ENCODE measurements around the gene KRTCAP3.
"Not testable (repeated sequence)": the region's sequence is repeated elsewhere in the genome, so short reads cannot be mapped to it uniquely, and the experiment has no call there.

The KRTCAP3 gene, protein sequence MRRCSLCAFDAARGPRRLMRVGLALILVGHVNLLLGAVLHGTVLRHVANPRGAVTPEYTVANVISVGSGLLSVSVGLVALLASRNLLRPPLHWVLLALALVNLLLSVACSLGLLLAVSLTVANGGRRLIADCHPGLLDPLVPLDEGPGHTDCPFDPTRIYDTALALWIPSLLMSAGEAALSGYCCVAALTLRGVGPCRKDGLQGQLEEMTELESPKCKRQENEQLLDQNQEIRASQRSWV

DNA sequence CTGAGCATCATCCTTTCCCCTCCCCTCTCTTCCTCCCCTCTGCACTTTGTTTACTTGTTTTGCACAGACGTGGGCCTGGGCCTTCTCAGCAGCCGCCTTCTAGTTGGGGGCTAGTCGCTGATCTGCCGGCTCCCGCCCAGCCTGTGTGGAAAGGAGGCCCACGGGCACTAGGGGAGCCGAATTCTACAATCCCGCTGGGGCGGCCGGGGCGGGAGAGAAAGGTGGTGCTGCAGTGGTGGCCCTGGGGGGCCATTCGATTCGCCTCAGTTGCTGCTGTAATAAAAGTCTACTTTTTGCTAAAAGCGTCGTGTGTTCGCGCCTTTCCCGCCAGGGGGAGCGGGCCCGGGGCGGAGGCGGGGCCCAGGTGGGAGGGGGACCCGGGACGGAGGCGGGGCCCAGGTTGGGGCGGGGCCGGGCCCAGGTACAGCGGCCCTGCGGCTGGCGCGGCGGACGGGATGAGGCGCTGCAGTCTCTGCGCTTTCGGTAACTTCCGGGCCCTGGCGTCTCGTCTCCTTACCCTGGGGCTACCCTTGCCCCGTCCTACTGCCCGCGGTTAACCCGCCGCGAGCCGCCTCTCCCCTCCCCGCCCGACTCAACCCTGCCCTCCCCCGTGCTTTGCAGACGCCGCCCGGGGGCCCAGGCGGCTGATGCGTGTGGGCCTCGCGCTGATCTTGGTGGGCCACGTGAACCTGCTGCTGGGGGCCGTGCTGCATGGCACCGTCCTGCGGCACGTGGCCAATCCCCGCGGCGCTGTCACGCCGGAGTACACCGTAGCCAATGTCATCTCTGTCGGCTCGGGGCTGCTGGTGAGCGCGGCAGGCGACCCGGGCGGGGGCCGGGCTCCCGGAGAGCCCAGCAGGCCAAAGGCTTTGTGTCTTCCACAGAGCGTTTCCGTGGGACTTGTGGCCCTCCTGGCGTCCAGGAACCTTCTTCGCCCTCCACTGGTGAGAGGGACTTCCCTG is at the start of gene KRTCAP3:
TSS of gene KRTCAP3 (plus strand) at position 424 of the 962 bp plus-strand sequence. CDS start at position 456, 32 bp downstream.
- DNase-seq, result peak; percentile 39

DNA sequence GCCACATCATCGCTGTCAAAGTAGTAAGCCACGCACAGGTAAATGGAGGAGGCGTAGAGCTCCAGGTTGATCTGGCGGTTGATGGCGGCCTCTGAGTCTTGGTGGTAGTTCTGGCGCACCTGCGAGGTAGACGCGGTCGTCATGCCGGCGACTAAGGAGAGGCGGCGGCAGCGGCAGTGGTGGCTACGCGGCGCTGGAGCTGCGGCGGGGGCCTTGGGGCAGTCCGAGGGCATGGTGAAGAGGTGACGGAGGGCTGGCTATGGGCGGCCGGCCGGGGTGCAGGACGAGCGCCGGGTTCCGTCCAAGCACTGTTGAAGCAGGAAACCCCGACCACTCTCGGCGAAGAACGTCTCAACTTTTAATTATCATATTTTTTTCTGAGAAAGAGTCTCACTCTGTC is 49.0 kb upstream of the KRTCAP3 start:
- no peak for DNase-seq

DNA sequence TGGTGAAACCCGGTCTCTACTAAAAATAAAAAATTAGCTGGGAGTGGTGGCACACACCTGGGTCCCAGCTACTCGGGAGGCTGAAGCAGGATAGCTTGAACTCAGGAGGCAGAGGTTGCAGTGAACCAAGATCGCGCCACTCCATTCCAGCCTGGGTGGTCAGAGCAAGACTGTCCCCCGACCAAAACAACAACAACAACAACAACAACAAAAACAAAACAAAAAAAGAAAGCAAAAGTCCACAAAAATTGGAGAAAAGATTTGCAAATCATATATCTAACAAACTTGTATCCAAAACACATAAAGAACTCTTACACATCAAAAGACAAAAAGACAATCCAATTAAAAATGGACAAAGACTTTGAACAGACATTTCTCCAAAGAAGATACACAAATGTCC is 43.2 kb upstream of the KRTCAP3 start:
- no peak for DNase-seq

DNA sequence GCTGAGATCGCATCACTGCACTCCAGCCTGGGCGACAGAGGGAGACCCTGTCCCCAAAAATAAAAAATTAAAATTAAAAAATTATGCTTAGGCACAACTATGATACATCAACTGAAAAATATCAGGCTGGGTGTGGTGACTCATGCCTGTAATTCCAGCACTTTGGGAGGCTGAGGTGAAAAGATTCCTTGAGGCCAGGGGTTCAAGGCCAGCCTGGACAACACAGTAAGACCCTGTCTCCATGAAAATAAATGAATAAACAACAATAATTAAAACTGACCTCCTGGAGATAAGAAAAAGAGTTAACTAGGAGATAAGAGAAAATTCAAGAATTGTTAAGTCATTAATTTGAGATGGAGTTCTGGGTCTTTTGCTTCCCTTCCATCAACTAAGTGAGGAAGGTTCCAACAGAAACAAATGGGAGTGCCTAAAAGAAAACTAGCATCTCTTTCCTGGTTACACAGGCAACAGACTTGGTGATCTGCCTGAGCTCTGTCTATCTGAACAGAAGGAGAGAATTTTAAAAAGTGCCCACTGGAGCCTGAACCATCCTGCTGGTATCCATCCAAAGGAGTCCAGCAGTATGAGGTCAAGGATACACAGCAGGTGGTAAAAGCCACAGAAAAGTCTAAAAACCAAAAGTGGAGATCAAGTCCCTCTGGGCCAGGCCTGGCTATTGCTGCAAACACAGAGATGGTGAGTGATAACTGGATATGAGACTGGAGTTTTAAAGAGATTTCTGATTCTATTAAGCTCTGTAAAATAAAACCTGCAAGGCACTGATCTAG is 41.6 kb upstream of the KRTCAP3 start:
- DNase-seq, result no peak

DNA sequence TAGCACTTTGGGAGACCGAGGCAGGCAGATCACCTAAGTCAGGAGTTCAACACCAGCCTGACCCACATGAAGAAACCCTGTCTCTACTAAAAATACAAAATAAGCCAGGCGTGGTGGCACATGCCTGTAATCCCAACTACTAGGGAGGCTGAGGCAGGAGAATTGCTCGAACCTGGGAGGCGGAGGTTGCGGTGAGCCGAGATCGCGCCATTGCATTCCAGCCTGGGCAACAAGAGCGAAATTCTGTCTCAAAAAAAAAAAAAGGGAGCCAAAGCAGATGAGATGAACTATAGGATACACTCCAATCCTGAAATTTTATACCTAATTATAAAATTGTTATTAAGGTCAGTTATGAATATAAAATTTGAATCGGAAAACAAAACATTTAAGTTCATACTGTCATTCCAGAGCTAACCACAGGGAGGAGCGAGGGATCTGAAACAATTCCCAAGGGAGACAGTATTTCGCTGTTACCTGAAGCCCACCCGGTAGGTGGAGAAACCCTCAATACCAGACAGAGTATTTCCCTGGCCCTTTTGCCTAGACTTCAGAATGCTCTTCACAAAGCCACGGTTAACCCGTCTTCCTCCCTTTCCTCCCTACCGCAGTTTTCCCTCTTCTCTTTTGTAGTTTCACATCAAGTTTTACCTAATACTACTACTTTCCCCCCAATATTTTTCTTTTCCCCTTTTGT is 34.2 kb upstream of the KRTCAP3 start:
- DNase-seq, result no peak

DNA sequence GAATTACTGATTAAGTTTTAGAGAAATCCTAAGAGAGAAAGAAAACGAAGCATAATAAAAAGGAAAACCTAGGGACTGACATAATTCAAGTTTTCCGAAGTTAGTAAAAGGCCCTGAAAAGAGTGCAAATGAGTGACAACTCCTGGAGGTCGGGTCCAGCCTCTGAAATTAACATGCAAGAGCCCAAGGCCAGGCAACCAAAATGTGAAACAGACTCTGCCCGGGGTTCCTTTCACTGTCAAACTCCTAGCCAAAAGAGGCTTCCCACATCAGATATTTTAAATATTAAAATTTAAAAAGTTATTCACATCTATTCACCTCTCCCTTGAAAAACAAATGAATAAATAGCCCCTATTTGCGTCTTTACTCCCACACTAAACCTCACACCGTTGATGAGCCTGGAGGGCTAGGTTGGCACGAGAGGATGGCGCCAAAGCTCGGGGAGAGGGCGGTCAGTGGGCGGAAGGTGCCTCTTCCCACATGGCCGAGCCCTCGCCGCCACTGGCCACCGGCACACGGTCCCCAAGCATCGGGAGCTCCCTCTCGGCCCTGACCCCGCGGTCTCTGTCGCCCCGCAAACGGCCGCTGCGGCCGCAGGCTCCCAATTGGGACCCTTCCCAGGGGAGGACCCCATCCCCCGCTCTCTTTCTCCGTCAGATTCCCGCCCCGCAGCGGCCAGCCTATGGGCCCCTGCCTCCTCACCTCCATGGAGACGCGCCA is 33.4 kb upstream of the KRTCAP3 start:
- DNase-seq, result no peak

DNA sequence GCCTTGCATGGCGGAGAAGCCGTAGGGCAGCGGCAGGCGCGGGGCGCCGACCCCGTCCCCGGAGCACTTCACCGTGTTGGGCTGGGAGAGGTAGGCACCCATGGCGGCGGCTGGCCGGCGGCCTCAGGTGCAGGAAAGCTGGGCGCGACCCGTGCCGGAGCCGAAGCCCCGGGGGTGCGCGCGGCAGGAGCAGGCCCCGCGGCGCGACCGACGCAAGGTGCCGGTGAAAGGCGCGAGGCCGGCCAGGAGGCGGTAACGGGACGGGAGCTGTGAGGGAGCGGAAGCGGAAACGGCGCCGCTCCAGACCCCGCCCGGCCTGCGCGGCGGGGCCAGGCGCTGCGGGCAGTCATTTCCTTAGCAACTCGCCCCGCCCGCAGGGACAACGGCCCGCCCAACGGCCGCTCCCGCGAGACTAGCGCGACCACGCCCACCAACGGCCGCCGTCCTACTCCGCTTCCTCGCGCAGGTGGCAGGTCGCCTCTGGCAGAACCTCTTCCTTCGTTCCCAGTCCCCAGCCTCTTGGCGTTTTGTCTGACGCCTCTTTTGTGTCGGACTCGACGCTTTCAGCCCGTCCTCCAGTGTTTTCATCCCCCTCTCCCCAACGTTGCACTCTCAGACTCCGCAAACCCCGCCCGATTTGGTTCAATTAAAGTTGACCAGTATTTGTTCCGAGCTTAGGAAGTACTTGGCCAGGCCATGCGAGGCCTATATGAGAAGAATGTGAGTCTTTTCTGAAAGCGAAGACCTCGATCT is 32.7 kb upstream of the KRTCAP3 start, which contains the start of gene PPM1G:
TSS of gene PPM1G (minus strand) at position 271 of the 753 bp plus-strand sequence. CDS start at position 102, 169 bp downstream.
- peak; percentile 99 for DNase-seq

DNA sequence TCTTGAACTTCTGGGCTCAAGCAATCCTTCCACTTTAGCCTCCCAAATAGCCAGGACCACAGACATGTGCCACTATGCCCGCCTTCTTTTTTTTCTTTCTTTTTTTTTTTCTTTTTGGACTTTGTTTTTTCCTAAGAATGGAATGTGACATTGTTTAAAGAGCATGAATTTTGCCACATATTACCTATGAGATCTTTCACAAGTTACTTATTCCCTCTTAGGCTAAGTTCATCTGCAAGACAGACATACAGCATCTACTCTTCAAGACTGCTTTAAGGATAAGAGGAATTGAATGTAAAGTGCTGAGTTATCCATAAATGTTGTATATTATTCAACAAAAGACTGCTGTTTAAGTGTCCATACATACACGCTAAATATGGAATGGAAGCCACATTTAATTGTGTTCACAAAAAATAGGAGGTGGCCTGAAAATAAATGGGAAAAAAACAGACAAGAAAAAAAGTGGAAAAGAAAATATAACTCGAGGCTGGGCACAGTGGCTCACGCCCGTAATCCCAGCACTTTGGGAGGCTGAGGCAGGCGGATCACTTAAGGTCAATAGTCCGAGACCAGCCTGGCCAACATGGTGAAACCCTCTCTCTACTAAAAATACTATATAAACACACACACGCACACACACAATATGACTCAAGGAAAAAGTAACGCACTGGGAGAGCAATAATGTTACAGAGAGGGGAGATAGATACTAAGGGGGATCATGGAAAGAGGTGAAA is 29.6 kb upstream of the KRTCAP3 start:
- no peak for DNase-seq

DNA sequence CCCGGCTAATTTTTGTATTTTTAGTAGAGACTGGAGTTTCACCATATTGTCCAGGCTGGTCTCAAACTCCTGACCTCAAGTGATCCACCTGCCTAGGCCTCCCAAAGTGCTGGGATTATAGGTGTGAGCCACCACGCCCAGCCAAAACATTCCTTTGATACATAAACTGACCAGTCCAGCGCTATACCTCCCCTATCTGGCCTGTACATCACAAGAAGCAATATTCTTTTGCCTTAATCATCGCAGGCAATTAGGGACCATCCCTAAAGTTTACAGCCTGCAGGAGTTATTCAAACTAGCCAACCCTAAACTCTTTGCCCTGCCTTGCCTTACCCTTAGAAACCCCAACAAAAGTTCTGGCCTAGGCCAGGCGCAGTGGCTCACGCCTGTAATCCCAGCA is 26.0 kb upstream of the KRTCAP3 start:
- no peak for DNase-seq

DNA sequence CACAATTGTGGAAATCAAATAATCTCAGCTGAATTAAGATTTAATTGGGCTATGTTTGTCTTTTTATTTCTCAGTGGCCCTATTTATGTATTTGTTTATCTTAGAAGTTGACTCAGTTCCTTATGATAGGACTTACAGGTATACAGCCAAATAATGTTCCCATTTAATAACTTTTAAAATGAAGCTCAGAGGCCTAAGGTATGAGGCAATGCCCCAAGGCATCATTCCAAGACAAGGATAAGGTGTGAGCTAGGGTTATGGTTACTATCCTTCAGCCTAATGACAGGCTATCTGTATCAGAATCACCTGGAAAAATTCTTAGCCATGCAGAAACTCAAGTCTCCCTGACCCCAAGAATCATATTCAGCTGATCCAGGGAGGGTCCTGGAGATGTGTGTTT is 21.2 kb upstream of the KRTCAP3 start:
- no peak for DNase-seq

DNA sequence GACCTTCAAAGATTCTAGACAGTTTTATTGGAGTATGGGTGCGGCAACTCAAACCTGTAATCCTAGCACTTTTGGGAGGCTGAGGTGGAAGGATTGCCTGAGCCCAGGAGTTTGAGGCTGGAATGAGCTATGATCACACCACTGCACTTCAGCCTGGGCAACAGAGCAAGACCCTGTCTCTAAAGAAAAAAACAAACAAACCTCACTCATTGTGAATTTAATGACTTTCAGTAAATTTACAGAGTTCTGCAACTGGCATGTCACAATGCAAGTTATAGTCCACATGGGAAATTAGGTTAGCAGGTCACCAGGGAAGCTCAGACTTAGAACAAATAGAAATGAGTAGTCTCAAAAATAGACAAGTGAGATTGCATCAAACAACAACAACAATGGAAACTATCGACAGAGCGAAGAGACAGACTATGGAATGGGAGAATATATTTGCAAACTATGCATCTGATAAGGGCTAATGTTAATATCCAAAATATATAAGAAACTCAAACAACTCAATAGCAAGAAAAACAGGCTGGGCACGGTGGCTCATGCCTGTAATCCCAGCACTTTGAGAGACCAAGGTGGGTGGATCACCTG is 20.4 kb upstream of the KRTCAP3 start:
- DNase-seq, result no peak

DNA sequence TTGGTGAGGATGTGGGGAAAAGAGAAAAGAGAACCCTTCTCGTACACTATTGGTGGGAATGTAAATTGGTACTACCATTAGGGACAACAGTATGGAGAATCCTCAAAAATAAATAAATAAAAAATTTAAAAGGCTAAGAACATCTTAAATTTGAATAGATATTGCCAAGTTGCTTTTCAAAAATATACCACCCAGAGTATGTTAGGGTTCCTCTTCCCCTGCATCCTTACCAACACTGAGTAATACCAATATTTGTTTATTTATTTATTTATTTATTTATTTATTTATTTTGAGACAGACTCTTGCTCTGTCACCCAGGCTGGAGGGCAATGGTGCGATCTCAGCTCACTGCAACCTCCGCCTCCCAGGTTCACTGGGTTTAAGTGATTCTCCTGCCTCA is 19.2 kb upstream of the KRTCAP3 start:
- no peak for DNase-seq

DNA sequence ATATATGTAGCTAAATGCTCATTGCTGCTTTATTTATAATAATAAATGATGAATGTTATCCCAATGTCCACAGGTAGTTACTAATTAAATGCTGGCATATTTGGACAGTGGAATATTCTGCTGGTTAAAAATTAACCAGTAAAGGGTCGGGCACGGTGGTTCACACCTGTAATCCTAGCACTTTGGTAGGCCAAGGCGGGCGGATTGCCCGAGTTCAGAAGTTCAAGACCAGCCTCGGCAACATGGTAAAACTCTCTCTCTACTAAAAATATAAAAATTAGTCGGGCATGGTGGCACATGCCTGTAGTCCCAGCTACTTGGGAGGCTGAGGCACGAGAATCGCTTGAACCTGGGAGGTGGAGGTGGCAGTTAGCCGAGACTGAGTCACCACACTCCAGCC is 17.1 kb upstream of the KRTCAP3 start:
- DNase-seq, result not testable (repeated sequence)

DNA sequence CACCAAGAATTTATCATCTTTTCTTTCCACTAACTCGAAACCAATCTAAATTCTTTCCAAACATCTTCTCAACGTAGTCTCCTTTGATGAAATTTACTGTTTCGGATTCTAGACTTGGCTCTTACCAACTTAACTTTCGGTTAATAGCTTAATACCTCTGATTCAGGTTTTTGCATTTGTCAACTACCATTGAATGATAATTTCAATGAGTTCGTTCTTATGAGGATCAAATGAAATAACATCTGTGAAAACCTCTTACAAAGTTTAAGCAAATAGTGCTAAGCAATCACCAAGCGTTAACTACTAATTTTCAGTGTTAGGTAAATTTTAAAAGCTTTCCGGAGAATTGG is 14.3 kb upstream of the KRTCAP3 start:
- DNase-seq, result no peak

DNA sequence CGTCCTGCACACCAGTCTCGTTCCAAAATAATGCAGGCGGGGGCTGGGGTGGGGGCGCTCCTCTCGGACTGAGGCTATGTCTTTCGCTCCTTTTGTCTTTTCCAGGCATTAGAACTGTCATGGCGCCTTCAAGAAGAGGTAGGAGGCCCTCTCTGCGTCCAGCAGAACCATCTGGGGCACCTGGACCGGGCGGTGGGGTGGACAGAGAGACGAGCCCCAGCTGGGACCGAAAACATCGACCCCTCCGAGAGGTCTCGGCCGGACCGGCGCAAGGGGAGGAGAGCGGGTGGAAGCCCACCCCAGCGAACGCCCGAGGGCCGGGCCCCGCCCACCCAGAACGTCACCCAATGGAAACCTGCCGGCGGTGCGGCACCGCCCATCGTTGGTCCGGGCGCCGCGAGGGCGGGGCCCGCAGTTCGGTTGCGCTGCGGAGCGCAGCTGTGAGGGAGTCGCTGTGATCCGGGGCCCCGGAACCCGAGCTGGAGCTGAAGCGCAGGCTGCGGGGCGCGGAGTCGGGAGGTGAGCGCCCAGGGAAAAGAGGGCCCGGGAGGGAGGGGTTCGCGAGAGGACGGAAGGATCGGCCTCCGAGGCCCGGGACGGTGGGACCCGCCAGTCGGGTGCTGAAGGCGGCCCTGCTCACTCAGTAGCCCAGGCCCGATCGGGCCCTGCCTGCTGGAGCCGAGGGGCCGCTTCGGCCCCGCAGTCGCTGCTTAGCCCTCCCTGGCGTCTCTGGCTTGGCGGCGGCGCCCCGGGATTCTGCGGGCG is 13.8 kb upstream of the KRTCAP3 start, which contains the start of gene NRBP1:
TSS of gene NRBP1 (plus strand) at position 419 of the 765 bp plus-strand sequence. CDS start 4,643 bp downstream, outside the sequence.
- peak; percentile 95 for DNase-seq

DNA sequence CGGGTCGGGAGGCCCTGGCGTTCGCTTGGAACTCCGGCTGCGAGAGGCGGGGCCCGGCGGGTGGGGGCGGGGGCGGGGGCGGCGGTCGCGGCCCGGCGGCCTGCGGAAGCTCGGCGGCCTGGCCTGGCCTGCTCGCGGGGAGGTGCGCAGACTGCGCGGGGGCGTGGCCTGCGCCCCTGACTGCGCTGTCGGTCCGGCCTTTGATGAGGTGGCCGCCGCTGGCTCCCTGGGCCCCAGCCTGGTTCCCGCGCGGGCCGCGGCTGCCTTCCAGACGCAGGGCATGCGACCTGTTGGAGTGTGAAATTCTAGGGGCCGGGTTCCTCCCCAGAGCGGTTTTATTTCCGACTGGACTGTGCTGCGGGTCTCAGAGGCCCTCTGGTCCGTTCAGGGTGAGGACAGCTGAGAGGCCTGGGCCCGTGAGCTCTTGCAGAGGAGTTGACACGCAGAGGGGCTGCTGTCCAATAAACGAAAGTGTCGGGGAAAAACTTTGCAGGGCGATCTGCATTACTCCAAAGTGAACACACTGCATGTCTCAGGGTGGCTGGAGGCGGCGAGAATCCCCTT is 13.1 kb upstream of the KRTCAP3 start:
- peak; percentile 82 for DNase-seq

DNA sequence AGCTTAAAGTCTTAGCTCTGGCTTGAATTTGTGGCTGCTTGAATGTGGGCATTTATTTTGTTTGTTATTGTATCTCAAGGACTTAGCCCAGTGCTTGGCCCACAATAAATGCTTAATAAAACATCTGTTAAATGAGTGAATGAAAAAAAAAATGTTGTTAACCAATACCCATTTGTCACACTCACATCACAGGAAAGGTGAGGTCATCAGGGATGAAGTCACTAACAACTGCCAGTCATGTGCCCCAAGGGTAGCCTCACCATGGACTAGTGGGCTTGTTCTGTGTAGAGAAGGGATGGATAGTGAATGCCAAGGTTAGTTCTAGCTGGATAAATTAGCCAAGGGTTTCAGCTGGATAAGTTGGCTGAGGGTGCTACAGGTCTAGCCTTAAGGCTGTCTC is 10.8 kb upstream of the KRTCAP3 start:
- DNase-seq, result no peak

DNA sequence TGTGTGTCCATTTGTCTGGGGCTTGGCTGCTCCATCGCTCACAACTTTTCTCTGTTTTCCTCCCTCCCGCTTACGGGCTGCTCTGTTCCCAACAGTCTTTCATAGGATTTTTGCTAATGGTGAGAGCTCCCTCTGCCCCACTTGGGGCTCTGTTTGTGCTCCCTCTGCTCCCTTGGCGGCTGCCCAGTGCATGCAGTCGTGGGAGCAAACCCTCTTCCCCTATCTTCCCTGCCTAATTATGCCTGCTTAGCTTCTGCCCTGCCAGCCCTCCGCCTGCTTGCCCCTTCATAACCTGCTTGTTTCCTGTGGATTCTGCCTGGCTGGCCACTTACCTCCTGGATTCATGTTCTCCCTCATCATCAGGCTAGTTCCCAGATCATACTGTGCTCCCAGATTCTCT is 6.6 kb upstream of the KRTCAP3 start:
- no peak for DNase-seq
